NCI-H2029 (cell line): ENCODE results near the gene DLG2.
"Not testable (repeated sequence)": the region's sequence is repeated elsewhere in the genome, so short reads cannot be mapped to it uniquely, and the experiment has no call there.

Experiments
- DNase-seq: peaks from one replicate; lab custom pipeline; 2025; lab: John Stamatoyannopoulos, UW

DLG2 gene

DNA sequence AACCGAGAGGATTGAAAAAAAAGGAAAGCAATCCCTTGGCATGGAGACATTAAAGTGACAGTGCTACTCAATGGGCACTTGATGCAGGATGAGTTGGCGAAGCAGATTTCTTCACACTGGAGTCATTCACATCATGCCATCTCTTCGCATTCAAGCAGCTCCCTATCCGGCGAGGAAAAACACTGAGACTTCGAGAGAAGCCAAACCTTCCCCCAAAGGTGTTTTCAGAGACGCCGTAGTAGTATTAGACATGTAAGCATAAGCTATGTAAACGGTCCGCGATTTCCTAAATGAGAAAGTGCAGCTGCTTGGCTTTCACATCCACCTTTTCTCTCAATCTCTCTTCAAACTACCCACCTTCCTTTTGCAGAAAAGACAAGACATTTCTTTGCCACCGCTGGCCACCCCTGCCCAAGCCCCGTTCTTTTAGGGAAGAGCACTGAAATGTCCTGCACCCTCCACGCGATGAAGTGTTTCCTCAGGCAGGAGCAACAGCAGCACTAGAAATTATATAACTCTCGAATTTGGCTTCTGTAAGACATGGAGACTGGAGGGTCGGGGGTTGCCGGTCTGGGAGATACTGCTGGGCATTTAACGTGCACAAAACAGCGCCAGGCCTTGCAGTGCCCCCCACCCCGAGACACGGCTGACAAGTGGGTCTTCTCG, at the start of gene DLG2:
Gene DLG2, minus strand, starts transcription at position 13 of the 666 bp plus-strand sequence.
- no peak for DNase-seq

- no peak for DNase-seq
These were observed 46.2 kb upstream of the DLG2 start for GRCh38 chr11:85673393-85673792.

DNA sequence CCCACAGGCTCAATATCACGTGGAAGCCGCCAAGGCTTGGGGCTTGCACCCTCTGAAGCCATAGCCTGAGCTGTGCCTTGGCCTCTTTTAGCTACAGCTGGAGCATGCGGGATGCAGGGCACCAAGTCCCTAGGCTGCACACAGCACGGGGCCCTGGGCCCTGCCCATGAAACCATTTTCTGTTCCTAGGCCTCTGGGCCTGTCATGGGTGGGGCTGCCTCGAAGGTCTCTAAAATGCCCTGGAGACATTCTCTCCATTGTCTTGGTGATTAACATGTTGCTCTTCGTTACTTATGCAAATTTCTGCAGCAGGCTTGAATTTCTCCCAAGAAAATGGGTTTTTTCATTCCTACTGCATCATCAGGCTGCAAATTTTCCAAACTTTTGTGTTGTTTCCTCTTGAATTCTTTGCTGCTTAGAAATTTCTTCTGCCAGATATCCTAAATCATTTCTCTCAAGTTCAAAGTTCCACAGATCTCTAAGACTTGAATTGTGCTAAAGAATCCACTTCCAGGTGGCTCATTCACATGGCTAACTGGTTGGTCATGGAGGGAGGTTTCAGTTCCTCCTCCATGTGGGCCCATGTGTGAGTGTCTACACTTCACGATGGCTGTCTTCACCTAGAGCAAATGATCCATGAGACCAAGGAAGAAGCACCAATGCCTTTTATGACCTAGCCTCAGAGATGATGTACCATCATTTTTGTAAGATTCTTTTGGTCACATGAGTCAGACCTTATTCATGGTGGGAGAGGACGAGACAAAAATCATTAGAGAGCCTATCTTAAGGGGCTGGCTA, 45.2 kb upstream of the DLG2 start:
- DNase-seq = no peak

DNA sequence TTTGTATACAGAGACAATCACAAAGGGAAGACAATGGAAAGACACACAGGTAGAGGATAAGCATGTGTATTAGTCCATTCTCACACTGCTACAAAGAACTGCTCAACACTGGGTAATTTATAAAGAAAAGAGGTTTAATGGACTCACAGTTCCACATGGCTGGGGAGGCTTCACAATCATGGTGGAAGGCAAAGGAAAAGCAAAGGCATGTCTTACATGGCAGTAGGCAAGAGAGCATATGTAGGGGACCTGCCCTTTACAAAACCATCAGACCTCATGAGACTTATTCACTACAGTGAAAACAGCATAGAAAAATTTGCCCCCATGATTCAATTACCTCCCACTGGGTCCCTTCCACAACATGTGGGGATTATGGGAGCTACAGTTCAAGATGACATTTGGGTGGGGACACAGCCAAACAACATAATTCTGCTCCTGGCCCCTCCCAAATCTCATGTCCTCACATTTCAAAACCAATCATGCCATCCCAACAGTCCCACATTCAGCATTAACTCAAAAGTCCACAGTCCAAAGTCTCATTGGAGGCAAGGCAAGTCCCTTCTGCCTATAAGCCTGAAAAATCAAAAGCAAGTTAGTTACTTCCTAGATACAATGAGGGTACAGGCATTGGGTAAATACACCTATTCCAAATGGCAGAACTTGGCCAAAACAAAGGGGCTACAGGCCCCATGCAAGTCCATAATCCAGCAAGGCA, 44.0 kb upstream of the DLG2 start:
- DNase-seq = not testable (repeated sequence)

- no peak for DNase-seq
These were observed 41.0 kb upstream of the DLG2 start for GRCh38 chr11:85668157-85668556.

- no peak for DNase-seq
These were observed 39.5 kb upstream of the DLG2 start for GRCh38 chr11:85666687-85667086.

DNA sequence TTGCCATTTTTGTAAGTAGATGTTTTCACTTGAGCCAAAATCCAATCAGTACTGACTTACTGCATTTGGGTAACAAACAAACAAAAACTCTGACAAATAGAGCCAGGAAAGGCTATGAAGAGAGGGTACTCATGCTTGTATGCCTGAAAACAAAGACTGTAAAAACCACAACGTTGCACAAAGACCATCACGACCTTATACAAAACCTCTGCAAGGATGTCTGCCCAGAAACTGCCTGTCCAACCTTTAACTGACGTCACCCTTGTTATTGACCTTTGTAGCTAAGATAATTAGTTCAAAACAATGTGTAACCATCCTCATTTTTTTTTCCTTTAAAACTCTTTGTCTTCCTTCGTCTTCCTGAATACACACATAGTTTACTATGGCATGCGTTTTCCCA, 38.6 kb upstream of the DLG2 start:
- DNase-seq = no peak

DNA sequence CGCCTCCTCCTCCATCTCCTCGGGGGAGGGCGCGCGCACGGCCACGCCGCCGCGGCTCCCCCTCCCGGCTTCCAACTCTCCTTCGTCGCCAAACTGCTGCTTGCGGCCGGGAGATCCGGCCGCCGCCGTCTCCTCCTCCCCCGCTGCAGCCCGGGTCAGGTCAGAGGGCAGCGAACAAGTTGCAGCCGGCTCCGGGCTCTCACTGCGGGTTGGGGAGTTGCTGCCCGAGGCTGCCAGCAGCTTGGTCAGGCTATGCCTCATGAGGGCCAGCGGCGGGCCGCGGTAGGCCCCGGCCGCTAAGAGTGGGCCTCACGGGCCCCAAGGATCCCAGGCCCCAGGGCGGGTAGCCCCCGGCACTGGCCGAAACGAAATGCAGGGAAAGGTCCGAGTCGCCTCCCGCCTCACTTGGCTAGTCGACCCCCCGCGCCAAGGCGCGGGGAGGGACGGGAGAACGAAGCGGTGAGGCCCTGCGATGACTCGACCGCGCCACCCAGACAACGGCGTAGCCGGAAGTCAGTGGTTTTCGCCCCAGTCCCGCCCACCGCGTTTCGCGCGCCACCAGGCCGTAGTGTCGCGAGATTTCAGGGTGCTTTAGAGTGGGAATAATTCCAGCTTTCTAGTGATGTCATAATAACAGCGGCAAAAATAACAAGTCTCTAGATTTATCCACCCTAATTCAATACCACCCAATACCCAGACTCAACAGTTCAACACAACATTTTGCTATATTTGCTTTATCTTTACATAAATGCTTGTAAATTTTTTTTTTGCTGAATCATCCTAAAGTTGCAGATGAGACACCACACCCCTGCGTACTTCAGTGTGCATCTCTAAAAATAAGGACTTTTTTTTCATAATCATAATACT, 37.7 kb upstream of the DLG2 start, which contains the start of gene CREBZF:
Gene CREBZF, minus strand, starts transcription at position 515 of the 867 bp plus-strand sequence. Its CDS starts 254 bp downstream, at position 261.
- DNase-seq = peak; percentile 90

GRCh38 chr11:85663753-85664614, 36.8 kb upstream of the DLG2 start:
- DNase-seq = peak; percentile 73

DNA sequence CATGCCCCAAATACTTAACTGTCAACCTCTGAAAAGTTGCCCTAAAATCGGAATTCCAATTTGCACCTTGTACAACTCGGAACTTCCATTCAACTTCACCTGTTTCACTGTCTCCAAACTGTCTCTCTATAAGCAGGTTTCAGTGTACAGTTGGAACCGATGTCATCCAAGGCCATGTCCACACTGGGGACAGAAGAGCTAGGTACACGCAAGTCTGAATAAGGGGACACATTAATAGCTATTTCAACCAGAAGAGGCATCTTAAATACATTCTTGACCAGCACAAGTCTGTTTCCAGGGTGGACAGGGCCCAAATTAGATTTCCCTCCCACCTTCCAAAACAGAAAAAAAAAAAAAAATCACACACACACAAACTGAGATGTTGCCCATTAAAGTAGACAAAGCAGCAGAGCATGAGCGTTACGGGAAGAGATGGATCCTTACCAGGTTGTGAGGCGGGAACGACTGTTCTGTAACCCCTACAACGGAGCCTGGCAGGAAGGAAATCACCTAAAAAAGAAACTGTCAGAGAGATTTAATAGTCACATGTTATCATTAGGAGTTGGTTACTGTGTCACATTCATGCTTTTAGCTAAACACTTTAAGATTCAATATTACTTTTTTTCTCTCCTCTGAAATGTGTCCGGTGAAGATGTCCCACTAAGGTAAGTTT, 36.1 kb upstream of the DLG2 start:
- DNase-seq = no peak

- DNase-seq = no peak
These were observed 35.0 kb upstream of the DLG2 start for GRCh38 chr11:85661972-85662664.

- DNase-seq = no peak
These were observed 31.0 kb upstream of the DLG2 start for GRCh38 chr11:85658180-85658579.

- no peak for DNase-seq
These were observed 29.6 kb upstream of the DLG2 start for GRCh38 chr11:85656777-85657176.

- not testable (repeated sequence) for DNase-seq
These were observed 27.2 kb upstream of the DLG2 start for GRCh38 chr11:85654343-85654742.

DNA sequence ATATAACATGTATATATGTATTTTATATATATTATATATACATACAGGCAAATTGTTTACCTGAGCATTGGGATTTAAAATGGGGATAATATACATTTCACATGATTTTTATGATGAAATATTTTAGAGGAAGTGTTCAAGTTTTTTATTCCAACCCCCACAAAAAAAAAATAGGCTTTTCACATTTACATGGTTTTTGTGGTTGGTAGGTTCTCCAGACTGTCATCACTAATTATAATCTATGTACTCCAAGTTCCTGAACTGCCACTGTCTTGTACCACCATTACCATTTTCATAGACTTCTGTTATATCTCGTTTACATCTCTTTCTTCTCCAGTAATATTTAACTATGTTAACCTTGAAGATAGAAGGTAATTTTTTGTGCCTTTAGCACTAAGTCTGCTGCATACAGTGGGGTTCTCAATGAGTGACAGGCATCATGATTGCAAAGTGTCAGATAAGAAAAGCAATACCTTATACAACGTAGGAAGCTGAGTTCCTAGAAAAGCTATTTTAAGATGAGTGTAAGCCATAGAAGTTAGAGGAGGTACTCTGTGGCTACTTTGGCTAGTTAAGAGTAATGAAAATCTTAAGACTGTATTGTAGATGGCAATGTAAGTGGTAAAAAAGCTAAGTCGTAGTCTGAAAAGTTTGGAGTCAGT, 25.8 kb upstream of the DLG2 start:
- DNase-seq = no peak

- DNase-seq = no peak
These were observed 24.0 kb upstream of the DLG2 start for GRCh38 chr11:85651118-85651517.

- DNase-seq = peak; percentile 80
These were observed 20.6 kb upstream of the DLG2 start, which contains the start of gene TMEM126A for GRCh38 chr11:85647604-85648299. TSS of gene TMEM126A (plus strand) at chr11:85647967. CDS start at chr11:85650256, 2,289 bp downstream.

GRCh38 chr11:85647078-85647477, 19.9 kb upstream of the DLG2 start:
- DNase-seq = no peak
